Measurements from ENCODE around the gene GALNT9. TPM values are rescaled to one million over a fixed set of nuclear protein-coding genes. Genes with fewer than 3 reads are reported as not detected.
A peak's percentile ranks its signal among the peaks of the same experiment; 100 is the strongest.

GALNT9 gene
- total and polyA plus RNA-seq, 7 experiments from 2014 or later, result not detected

GRCh38 chr12:132163041-132163910 lies 166.1 kb downstream of the GALNT9 start:
- Mint-ChIP-seq H3K4me1 (peaks cover 11 to 27% (median 16%) of the 10 kb centered on the region in 7 donors), H3K4me3 (peak overlapping the region in 8 of 10 donors; percentile 23 to 69 (median 58)), H3K27me3 (no peaks in the 10 kb centered on the region), H3K9me3 (peaks cover 0 to 13% (median 0%) of the 10 kb centered on the region in 11 donors), H3K27ac (peak overlapping the region in 2 of 9 donors; percentile 22 to 62), H3K36me3 (peaks cover 0 to 4% (median 0%) of the 10 kb centered on the region in 5 donors)
- POLR2A ChIA-PET, result interaction anchor here (1.1 to 2.8 kb wide), 2 partner anchors 16 to 26 kb away, joined by 6 to 10 read pairs; no protein-coding TSS in a partner anchor
- no peak overlapping the region for H3K4me3 ChIP-seq (ENCODE audit: low read length)
- ATAC-seq (no peak), DNase-seq (no peak)
- no peak overlapping the region for H3K27ac ChIP-seq (ENCODE audit: low read depth, low read length)
- no peaks in the 10 kb centered on the region for H3K27me3 ChIP-seq (ENCODE audit: control insufficient read depth in 2 of 2, insufficient read depth in 2 of 2, low read length in 2 of 2)
- H3K4me1 ChIP-seq (ENCODE audit: control insufficient read depth in 2 of 2, insufficient read depth in 2 of 2, low read length in 2 of 2), result peaks cover 0 to 24% of the 10 kb centered on the region in 2 donors
- H3K9me3 ChIP-seq (ENCODE audit: control insufficient read depth in 2 of 3, low read length in 3 of 3), result no peaks in the 10 kb centered on the region
- CTCF ChIA-PET, result interaction anchor here (1.1 to 2.0 kb wide), 3 partner anchors 9 to 56 kb away, joined by 4 to 6 read pairs (median 6); no protein-coding TSS in a partner anchor
- peaks cover 0 to 1% (median 0%) of the 10 kb centered on the region in 3 experiments for H3K36me3 ChIP-seq (ENCODE audit: control insufficient read depth in 2 of 3, insufficient read depth in 3 of 3, low read length in 3 of 3)
- intact Hi-C loops (cut with micrococcal nuclease), result loop anchor here in 1 of 2 donors (2.0 kb wide), 1 partner anchor 56 kb away; no protein-coding TSS in a partner anchor

DNA sequence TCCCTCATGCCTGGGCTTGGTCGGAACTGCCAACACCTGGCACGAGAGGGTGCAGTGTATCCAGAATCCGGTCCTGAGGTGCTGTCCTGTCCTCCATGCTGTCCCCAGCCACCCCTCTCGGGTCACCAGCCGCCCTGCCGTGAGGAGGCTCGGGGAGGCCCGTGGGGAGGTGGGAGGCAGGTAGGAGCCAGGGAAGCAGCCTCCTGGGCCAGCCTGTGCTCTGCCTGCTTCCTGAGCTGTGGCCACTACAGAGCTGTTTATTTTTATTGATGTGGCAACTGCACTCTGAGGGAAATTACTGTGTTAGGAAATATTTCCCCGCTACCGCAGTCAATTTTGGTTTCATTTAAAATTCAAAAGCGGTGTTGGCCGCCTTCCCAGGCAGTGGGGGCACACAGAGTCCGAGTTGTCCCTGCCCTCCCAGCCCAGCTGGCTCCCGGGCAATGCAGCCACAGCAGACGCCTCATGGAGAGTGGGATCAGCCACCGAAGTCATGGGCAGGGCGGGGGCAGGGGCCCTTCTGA lies 166.8 kb downstream of the GALNT9 start:
- H3K4me3 ChIP-seq (ENCODE audit: low read length), result no peak overlapping the region
- intact Hi-C loops (cut with micrococcal nuclease), result loop anchor here (1.0 to 2.0 kb wide), 2 partner anchors 27 to 56 kb away; no protein-coding TSS in a partner anchor
- peak in 1 of 9 donors; percentile 44 for DNase-seq
- no peaks in the 10 kb centered on the region for H3K27me3 ChIP-seq (ENCODE audit: control insufficient read depth in 2 of 2, insufficient read depth in 2 of 2, low read length in 2 of 2)
- no peaks in the 10 kb centered on the region for H3K9me3 ChIP-seq (ENCODE audit: control insufficient read depth in 2 of 3, low read length in 3 of 3)
- peak overlapping the region in 7 of 10 donors; percentile 17 to 69 (median 58) for H3K4me3 Mint-ChIP-seq
- no peak overlapping the region for H3K27ac ChIP-seq (ENCODE audit: low read depth, low read length)
- H3K4me1 ChIP-seq (ENCODE audit: control insufficient read depth in 2 of 2, insufficient read depth in 2 of 2, low read length in 2 of 2), result peaks cover 0 to 24% of the 10 kb centered on the region in 2 donors
- H3K9me3 Mint-ChIP-seq, result peaks cover 0 to 13% (median 0%) of the 10 kb centered on the region in 11 donors
- ATAC-seq, result peak; percentile 83
- peaks cover 0 to 4% (median 0%) of the 10 kb centered on the region in 5 donors for H3K36me3 Mint-ChIP-seq
- H3K27me3 Mint-ChIP-seq, result no peaks in the 10 kb centered on the region
- H3K36me3 ChIP-seq (ENCODE audit: control insufficient read depth in 2 of 3, insufficient read depth in 3 of 3, low read length in 3 of 3), result peaks cover 0 to 8% (median 0%) of the 10 kb centered on the region in 3 experiments
- H3K27ac Mint-ChIP-seq, result no peak overlapping the region
- POLR2A ChIA-PET, result interaction anchor here (1.1 to 2.8 kb wide), 2 partner anchors 16 to 27 kb away, joined by 6 to 10 read pairs; no protein-coding TSS in a partner anchor
- CTCF ChIA-PET, result interaction anchor here (0.9 to 2.0 kb wide), 4 partner anchors 9 to 57 kb away, joined by 3 to 6 read pairs (median 5); no protein-coding TSS in a partner anchor
- peaks cover 11 to 26% (median 16%) of the 10 kb centered on the region in 7 donors for H3K4me1 Mint-ChIP-seq

DNA sequence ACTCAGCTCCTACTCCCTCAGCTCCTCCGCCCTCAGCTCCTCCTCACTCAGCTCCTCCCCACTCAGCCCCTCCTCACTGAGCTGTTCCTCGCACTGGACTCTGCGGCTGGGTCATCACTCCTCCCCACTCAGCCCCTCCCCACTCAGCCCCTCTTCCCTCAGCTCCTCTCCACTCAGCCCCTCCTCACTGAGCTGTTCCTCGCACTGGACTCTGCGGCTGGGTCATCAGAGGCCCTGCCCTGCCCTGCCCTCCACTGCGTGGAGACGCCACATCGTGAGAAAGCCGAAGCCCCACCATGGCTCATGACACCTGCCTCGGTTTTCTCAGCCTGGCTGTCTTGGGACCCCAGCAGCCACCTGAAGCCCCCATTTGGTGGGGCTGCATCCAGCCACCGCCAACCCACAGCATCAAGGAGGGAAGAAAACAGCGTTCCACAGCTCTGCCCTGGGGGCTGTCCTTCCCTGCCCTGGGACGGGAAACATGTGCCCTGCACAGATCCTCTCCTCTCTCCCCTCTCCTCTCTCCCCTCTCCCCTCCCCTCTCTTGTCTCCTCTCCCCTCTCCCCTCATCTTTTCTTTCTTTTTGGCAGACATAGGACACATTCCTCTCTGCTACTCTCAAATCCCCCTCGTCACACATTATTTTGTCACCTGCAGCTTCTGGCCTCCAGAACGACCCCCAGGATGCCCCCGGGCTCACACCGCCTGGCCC lies 167.4 kb downstream of the GALNT9 start:
- H3K4me1 ChIP-seq (ENCODE audit: control insufficient read depth in 2 of 2, insufficient read depth in 2 of 2, low read length in 2 of 2), result peaks cover 0 to 24% of the 10 kb centered on the region in 2 donors
- H3K4me3 ChIP-seq (ENCODE audit: low read length), result no peak overlapping the region
- DNase-seq (no peak), ATAC-seq (peak; percentile 1)
- peaks cover 0 to 10% (median 0%) of the 10 kb centered on the region in 11 donors for H3K9me3 Mint-ChIP-seq
- H3K27ac Mint-ChIP-seq, result no peak overlapping the region
- no peaks in the 10 kb centered on the region for H3K9me3 ChIP-seq (ENCODE audit: control insufficient read depth in 2 of 3, low read length in 3 of 3)
- H3K36me3 Mint-ChIP-seq, result peaks cover 0 to 2% (median 0%) of the 10 kb centered on the region in 5 donors
- peaks cover 0 to 11% (median 0%) of the 10 kb centered on the region in 3 experiments for H3K36me3 ChIP-seq (ENCODE audit: control insufficient read depth in 2 of 3, insufficient read depth in 3 of 3, low read length in 3 of 3)
- H3K27me3 ChIP-seq (ENCODE audit: control insufficient read depth in 2 of 2, insufficient read depth in 2 of 2, low read length in 2 of 2), result no peaks in the 10 kb centered on the region
- H3K27ac ChIP-seq (ENCODE audit: low read depth, low read length), result no peak overlapping the region
- intact Hi-C loops (cut with micrococcal nuclease), result loop anchor here (1.0 to 2.0 kb wide), 2 partner anchors 27 to 57 kb away; no protein-coding TSS in a partner anchor
- CTCF ChIA-PET, result interaction anchor here (0.6 to 2.0 kb wide), 5 partner anchors 13 to 115 kb away, joined by 3 to 6 read pairs (median 3); no protein-coding TSS in a partner anchor
- POLR2A ChIA-PET, result interaction anchor here (2.8 kb wide), 1 partner anchor 17 kb away, joined by 10 read pairs; no protein-coding TSS in a partner anchor
- H3K4me3 Mint-ChIP-seq, result peak overlapping the region in 2 of 10 donors; percentile 12 to 69
- H3K4me1 Mint-ChIP-seq, result peaks cover 11 to 26% (median 16%) of the 10 kb centered on the region in 7 donors
- no peaks in the 10 kb centered on the region for H3K27me3 Mint-ChIP-seq

GRCh38 chr12:132161036-132161781 lies 168.2 kb downstream of the GALNT9 start:
- POLR2A ChIA-PET, result interaction anchor here (2.8 kb wide), 1 partner anchor 18 kb away, joined by 10 read pairs; no protein-coding TSS in a partner anchor

GRCh38 chr12:132160601-132161035 lies 168.8 kb downstream of the GALNT9 start:
- H3K36me3 ChIP-seq (ENCODE audit: control insufficient read depth in 2 of 3, insufficient read depth in 3 of 3, low read length in 3 of 3), result peaks cover 0 to 24% (median 0%) of the 10 kb centered on the region in 3 experiments
- ATAC-seq (no peak), DNase-seq (no peak)
- H3K27me3 ChIP-seq (ENCODE audit: control insufficient read depth in 2 of 2, insufficient read depth in 2 of 2, low read length in 2 of 2), result no peaks in the 10 kb centered on the region
- intact Hi-C loops (cut with micrococcal nuclease), result no loop called here
- H3K27ac ChIP-seq (ENCODE audit: low read depth, low read length), result no peak overlapping the region
- POLR2A ChIA-PET, result interaction anchor here (2.8 kb wide), 1 partner anchor 18 kb away, joined by 10 read pairs; no protein-coding TSS in a partner anchor
- H3K9me3 ChIP-seq (ENCODE audit: control insufficient read depth in 2 of 3, low read length in 3 of 3), result no peaks in the 10 kb centered on the region
- Mint-ChIP-seq H3K27ac (peak overlapping the region in 1 of 9 donors; percentile 21), H3K36me3 (no peaks in the 10 kb centered on the region), H3K4me3 (peak overlapping the region in 1 of 10 donors; percentile 18), H3K9me3 (no peaks in the 10 kb centered on the region), H3K27me3 (no peaks in the 10 kb centered on the region), H3K4me1 (peaks cover 11 to 26% (median 16%) of the 10 kb centered on the region in 7 donors)
- CTCF ChIA-PET, result interaction anchor here (0.7 to 1.3 kb wide), 2 partner anchors 13 to 15 kb away, joined by 3 read pairs; no protein-coding TSS in a partner anchor
- H3K4me1 ChIP-seq (ENCODE audit: control insufficient read depth in 2 of 2, insufficient read depth in 2 of 2, low read length in 2 of 2), result peaks cover 0 to 24% of the 10 kb centered on the region in 2 donors
- H3K4me3 ChIP-seq (ENCODE audit: low read length), result no peak overlapping the region

More at GRCh38 chr12:132161036-132161781, 168.2 kb downstream of the GALNT9 start:
- peaks cover 0 to 3% (median 0%) of the 10 kb centered on the region in 11 donors for H3K9me3 Mint-ChIP-seq
- intact Hi-C loops (cut with micrococcal nuclease), result no loop called here
- H3K9me3 ChIP-seq (ENCODE audit: control insufficient read depth in 2 of 3, low read length in 3 of 3), result no peaks in the 10 kb centered on the region
- H3K4me1 Mint-ChIP-seq, result peaks cover 11 to 26% (median 16%) of the 10 kb centered on the region in 7 donors
- no peak overlapping the region for H3K4me3 Mint-ChIP-seq
- H3K36me3 Mint-ChIP-seq, result no peaks in the 10 kb centered on the region
- peaks cover 0 to 24% of the 10 kb centered on the region in 2 donors for H3K4me1 ChIP-seq (ENCODE audit: control insufficient read depth in 2 of 2, insufficient read depth in 2 of 2, low read length in 2 of 2)
- DNase-seq (no peak), ATAC-seq (no peak)
- H3K27me3 Mint-ChIP-seq, result no peaks in the 10 kb centered on the region
- no peak overlapping the region for H3K27ac ChIP-seq (ENCODE audit: low read depth, low read length)
- no peaks in the 10 kb centered on the region for H3K27me3 ChIP-seq (ENCODE audit: control insufficient read depth in 2 of 2, insufficient read depth in 2 of 2, low read length in 2 of 2)
- peak overlapping the region in 1 of 9 donors; percentile 21 for H3K27ac Mint-ChIP-seq
- H3K36me3 ChIP-seq (ENCODE audit: control insufficient read depth in 2 of 3, insufficient read depth in 3 of 3, low read length in 3 of 3), result peaks cover 0 to 18% (median 0%) of the 10 kb centered on the region in 3 experiments
- CTCF ChIA-PET, result interaction anchor here (0.6 to 1.3 kb wide), 4 partner anchors 14 to 116 kb away, joined by 3 read pairs; no protein-coding TSS in a partner anchor
- no peak overlapping the region for H3K4me3 ChIP-seq (ENCODE audit: low read length)

Measured in naive thymus-derived CD4-positive, alpha-beta T cell (primary cell).